ENCODE data around the gene MAGEB5.
"Not testable (repeated sequence)": the region's sequence is repeated elsewhere in the genome, so short reads cannot be mapped to it uniquely, and the experiment has no call there.

The MAGEB5 gene, protein sequence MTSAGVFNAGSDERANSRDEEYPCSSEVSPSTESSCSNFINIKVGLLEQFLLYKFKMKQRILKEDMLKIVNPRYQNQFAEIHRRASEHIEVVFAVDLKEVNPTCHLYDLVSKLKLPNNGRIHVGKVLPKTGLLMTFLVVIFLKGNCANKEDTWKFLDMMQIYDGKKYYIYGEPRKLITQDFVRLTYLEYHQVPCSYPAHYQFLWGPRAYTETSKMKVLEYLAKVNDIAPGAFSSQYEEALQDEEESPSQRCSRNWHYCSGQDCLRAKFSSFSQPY

DNA sequence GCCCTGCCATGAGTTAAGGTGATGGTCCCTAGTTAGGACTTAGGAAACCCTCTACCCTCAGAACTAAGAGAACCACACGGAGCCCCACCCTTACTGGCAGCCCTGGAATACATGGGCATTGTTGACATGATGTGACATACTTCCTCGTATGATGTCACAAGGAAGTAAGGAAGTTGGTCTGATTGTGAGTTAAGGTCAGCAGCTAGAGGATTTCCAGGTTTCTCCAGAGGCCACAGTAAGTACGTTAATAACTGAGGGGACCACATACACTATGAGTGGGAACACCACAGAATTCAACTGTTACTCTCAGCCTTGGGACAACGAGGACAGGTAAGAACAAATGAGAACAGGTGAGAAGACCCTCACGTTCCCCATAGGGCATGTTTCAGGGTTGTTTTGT lies at the start of gene MAGEB5:
Gene MAGEB5, plus strand, starts transcription at position 301 of the 400 bp plus-strand sequence. CDS start 1,133 bp downstream, outside the sequence.
- Mint-ChIP-seq H3K27ac (no peak within 1 kb of the TSS), H3K27me3 (no peaks in the 10 kb centered on the region), H3K36me3 (no peaks in the 10 kb centered on the region), H3K4me3 (no peak within 1 kb of the TSS), H3K9me3 (peaks cover 0 to 4% of the 10 kb centered on the region in 2 donors), H3K4me1 (no peaks in the 10 kb centered on the region)
- DNase-seq (no peak), ATAC-seq (replicated peaks) (no peak)

DNA sequence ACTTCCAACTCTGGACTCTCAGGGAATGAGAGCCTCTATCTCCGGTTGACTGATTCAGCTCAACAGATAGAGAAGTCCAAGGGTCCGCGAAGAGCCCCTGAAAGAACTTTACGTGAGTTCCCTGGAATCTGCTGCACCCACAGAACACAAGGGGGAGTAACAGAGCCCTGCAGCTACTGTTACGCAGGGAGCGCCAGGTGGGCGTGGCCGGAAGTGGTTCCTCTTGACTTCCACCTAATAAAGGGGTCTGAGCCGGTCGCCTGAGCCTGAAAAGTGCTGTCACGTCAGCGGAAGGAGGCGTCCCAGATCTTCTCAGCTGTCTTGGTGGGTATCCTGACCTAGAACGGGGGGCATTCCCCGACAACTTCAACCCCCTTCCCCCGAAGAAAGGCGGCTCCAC lies 23.8 kb upstream of the MAGEB5 start, which contains the start of gene MAGEB6:
Gene MAGEB6, plus strand, starts transcription at position 237 of the 400 bp plus-strand sequence. CDS start 1,407 bp downstream, outside the sequence.
- no peak within 1 kb of the TSS for H3K4me3 Mint-ChIP-seq

DNA sequence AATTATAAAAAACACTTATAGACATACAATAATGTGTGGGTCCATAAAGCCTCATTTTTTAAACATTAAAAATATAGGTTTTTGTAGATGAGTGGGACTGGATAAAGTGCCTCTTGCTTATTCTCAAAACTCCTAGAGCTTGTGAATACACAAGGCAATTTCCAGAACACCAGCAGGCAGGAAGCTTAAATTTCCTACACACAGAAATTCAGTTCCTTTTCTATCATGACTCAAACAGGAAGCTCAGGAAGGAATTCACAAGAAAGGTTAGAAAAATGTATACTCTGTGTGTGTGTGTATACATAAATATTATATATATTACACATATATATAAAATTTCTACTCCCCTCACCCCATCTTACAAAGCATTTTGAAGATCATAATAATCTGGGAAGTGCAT lies 12.4 kb upstream of the MAGEB5 start:
- Mint-ChIP-seq H3K36me3 (no peaks in the 10 kb centered on the region), H3K27me3 (no peaks in the 10 kb centered on the region), H3K4me3 (no peak overlapping the region), H3K4me1 (no peaks in the 10 kb centered on the region), H3K9me3 (peaks cover 0 to 3% of the 10 kb centered on the region in 2 donors), H3K27ac (no peak overlapping the region)
- DNase-seq: no peak
- no peak for ATAC-seq (replicated peaks)

More for the DNA sequence above, 23.8 kb upstream of the MAGEB5 start, which contains the start of gene MAGEB6:
- ATAC-seq (replicated peaks) (no peak), DNase-seq (no peak)
- Mint-ChIP-seq H3K27ac (no peak within 1 kb of the TSS), H3K27me3 (no peaks in the 10 kb centered on the region), H3K4me1 (no peaks in the 10 kb centered on the region), H3K9me3 (peaks cover 0 to 5% of the 10 kb centered on the region in 2 donors), H3K36me3 (no peaks in the 10 kb centered on the region)

DNA sequence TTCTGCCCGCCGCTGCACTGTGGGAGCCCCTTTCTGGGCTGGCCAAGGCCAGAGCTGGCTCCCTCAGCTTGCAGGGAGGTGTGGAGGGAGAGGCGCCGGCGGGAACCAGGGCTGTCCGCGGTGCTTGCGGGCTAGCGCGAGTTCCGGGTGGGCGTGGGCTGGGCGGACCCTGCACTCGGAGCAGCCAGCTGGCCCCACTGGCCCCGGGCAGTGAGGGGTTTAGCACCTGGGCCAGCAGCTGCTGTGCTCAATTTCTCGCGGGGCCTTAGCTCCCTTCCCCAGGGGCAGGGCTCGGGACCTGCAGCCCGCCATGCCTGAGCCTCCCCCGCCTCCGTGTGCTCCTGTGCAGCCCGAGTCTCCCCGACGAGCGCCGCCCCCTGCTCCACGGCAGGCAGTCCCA lies 11.3 kb upstream of the MAGEB5 start:
- H3K4me3 Mint-ChIP-seq; DNase-seq; ATAC-seq (replicated peaks); H3K4me1 Mint-ChIP-seq; H3K9me3 Mint-ChIP-seq; H3K36me3 Mint-ChIP-seq; H3K27me3 Mint-ChIP-seq; H3K27ac Mint-ChIP-seq: not testable (repeated sequence)

DNA sequence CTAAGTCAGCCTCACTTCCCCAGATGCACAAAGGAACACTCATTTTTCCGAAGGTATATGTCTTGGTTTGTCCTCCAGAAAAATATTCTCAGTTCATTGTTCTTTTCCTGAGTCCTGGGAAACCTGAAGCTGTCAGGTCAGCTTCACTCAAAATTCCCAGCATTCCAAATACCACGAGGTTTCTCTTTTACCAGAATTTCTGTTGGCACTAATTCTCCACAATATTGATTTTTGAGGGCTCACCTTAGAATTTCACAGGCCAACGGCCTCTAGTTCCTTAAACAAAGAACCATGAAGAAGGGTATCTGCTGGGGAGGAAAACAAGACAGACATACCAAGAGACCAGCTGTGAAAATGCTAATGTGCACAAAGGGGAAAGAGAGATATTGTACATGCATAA lies 8.0 kb upstream of the MAGEB5 start:
- no peaks in the 10 kb centered on the region for H3K27me3 Mint-ChIP-seq
- H3K27ac Mint-ChIP-seq: no peak overlapping the region
- no peak for DNase-seq
- ATAC-seq (replicated peaks): no peak
- no peak overlapping the region for H3K4me3 Mint-ChIP-seq
- H3K9me3 Mint-ChIP-seq: peaks cover 0 to under 1% of the 10 kb centered on the region in 2 donors
- H3K36me3 Mint-ChIP-seq: no peaks in the 10 kb centered on the region
- H3K4me1 Mint-ChIP-seq: no peaks in the 10 kb centered on the region

DNA sequence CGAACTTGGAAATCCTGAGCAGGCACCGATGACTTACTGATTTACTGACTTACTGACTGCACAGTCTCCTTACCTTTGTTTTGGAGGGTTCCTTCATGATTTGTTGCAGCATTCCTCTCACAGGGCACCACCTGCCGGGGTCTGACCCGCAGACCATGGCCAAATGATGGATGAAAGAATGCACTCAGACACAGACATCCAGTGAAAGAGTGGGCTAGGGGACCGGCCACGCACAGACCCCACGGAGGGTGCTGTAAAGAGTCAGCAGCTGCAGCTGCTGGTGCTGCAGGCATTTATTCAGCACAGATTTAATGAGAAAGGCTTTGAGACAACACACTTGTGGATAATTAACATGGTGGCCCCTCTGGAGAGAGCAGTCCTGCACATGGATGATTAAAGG lies 3.4 kb downstream of the MAGEB5 start:
- H3K27ac Mint-ChIP-seq: no peak overlapping the region
- H3K36me3 Mint-ChIP-seq: no peaks in the 10 kb centered on the region
- no peaks in the 10 kb centered on the region for H3K27me3 Mint-ChIP-seq
- no peak for DNase-seq
- ATAC-seq (replicated peaks): no peak
- peaks cover 2 to 4% of the 10 kb centered on the region in 2 donors for H3K9me3 Mint-ChIP-seq
- no peak overlapping the region for H3K4me3 Mint-ChIP-seq
- H3K4me1 Mint-ChIP-seq: no peaks in the 10 kb centered on the region

DNA sequence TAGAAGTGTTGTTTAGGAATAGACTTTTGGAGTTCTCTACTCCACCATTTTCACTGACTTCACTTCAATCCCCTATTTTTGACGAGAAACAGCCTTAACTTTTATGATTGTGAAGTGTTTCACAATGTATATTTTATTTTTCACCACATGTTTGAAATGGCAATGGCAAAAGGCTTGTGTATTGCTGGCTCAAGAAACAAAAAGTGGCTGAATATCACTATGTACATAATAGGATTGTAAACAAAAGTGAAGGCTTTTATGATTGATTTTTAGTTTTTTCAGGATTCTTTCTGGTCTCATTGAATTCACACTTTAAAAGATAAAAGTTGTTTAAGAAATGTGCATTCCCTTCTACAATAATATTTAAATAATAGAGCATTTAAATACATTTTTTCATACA lies 18.2 kb downstream of the MAGEB5 start:
- Mint-ChIP-seq H3K27me3 (no peaks in the 10 kb centered on the region), H3K4me1 (no peaks in the 10 kb centered on the region), H3K27ac (no peak overlapping the region), H3K4me3 (no peak overlapping the region), H3K9me3 (peaks cover 4 to 5% of the 10 kb centered on the region in 2 donors), H3K36me3 (no peaks in the 10 kb centered on the region)
- DNase-seq: no peak
- ATAC-seq (replicated peaks): no peak

DNA sequence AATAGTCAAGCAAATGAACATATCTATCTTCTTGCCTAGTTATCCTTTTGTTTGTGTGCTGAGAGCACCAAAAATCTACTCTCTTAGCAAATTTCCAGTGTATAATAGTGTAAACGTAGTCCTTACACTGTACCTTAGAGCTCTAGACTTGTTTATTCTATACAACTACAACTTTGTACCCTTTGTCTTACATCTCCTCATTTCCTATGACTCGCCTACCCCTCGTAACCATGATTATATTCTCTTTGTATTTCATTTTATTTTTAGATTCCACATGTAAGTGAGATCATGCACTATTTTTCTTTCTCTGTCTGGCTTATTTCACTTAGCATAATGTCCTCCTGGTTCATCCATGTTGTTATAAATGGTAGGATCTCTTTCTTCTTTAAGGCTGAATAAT lies 37.6 kb downstream of the MAGEB5 start:
- no peaks in the 10 kb centered on the region for H3K4me1 Mint-ChIP-seq
- DNase-seq (no peak), ATAC-seq (replicated peaks) (no peak)
- no peak overlapping the region for H3K4me3 Mint-ChIP-seq
- no peaks in the 10 kb centered on the region for H3K27me3 Mint-ChIP-seq
- H3K36me3 Mint-ChIP-seq: no peaks in the 10 kb centered on the region
- H3K9me3 Mint-ChIP-seq: peaks cover 2 to 4% of the 10 kb centered on the region in 2 donors
- H3K27ac Mint-ChIP-seq: no peak overlapping the region

DNA sequence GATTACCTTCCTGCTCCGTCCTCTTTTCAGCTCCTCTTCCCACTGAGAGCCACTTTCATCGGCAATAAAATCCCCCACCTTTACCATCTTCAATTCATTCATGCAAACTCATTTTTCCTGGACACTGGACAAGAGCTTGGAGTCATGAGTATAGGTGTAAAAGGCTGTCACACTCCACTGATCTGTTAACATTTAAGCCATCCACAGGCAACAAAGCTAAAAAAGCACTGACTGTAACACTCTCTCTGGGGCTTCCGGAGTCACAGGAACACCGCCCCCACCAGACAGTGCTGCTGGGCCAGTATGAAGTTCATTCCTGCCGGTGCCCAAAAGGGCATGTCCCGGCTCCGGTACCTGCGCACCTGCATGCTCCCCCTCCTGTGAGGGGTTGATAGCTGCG lies 38.5 kb downstream of the MAGEB5 start:
- H3K36me3 Mint-ChIP-seq: no peaks in the 10 kb centered on the region
- DNase-seq: no peak
- no peaks in the 10 kb centered on the region for H3K4me1 Mint-ChIP-seq
- ATAC-seq (replicated peaks): no peak
- no peaks in the 10 kb centered on the region for H3K27me3 Mint-ChIP-seq
- no peak overlapping the region for H3K4me3 Mint-ChIP-seq
- H3K27ac Mint-ChIP-seq: no peak overlapping the region
- H3K9me3 Mint-ChIP-seq: peaks cover 2 to 4% of the 10 kb centered on the region in 2 donors

DNA sequence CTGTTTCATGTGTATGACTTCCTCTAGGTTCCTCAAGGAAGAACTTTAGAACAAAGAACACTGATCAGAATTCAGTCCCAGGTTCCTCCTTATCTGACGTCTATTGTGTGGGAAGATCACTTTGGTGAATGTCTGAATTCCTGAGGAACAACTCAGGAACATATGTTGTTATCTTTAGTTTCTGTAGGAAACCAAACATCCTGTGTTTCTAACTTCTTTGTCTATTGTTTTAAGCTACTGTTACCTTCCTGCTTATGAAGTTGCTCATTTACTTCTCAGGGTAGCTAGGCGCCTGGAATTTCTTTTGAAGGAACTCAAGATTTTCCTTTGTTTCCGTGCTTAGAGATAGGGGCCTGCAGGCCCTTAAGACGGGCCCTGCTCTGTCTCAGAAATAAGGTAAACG lies 46.2 kb downstream of the MAGEB5 start:
- Mint-ChIP-seq H3K4me3 (no peak overlapping the region), H3K36me3 (no peaks in the 10 kb centered on the region), H3K27ac (no peak overlapping the region), H3K27me3 (no peaks in the 10 kb centered on the region), H3K9me3 (peaks cover 0 to 2% of the 10 kb centered on the region in 2 donors), H3K4me1 (no peaks in the 10 kb centered on the region)
- ATAC-seq (replicated peaks): no peak
- DNase-seq: no peak

All from stimulated activated naive B cell treated with anti-CD40 and anti-IgM and Interleukin-4, amounts not matched to agents 10 μg/mL and 1 μg/mL and 100 μg/mL, for 72 hours (primary cell).